KMS-11 (cell line): ENCODE results near the gene LPAR2.

Source experiments
- H2AFZ ChIP-seq: fragments of 200-600 bp; sonication (generic); 2 replicates; pipeline ENCODE4 v1.6.1; 2016; ENCODE audit warnings: antibody characterized with exemption, mixed run types, low read depth
- H3K27ac ChIP-seq: fragments of 200-600 bp; sonication (generic); 2 replicates; pipeline ENCODE4 v1.6.1; 2016; ENCODE audit warnings: mild to moderate bottlenecking, mixed run types
- H3K27me3 ChIP-seq: fragments of 200-600 bp; sonication (generic); 2 replicates; pipeline ENCODE4 v1.6.1; 2017; ENCODE audit warnings: mild to moderate bottlenecking, low read depth, mixed run types, moderate library complexity; ENCODE audit not compliant: insufficient read depth
- H3K36me3 ChIP-seq: fragments of 200-600 bp; sonication (generic); 2 replicates; pipeline ENCODE4 v1.6.1; 2017; ENCODE audit warnings: mild to moderate bottlenecking, mixed run types; ENCODE audit not compliant: insufficient read depth
- H3K4me1 ChIP-seq: fragments of 200-600 bp; sonication (generic); 2 replicates; pipeline ENCODE4 v1.6.1; 2016; ENCODE audit warnings: mild to moderate bottlenecking, low read depth, mixed run types; ENCODE audit not compliant: poor library complexity, severe bottlenecking
- H3K4me2 ChIP-seq: fragments of 200-600 bp; sonication (generic); 2 replicates; pipeline ENCODE4 v1.7.0; 2016; ENCODE audit warnings: mild to moderate bottlenecking, mixed run types
- H3K4me3 ChIP-seq: fragments of 200-600 bp; sonication (generic); IDR thresholded peaks from 2 replicates; pipeline ENCODE4 v1.6.1; 2017; ENCODE audit warnings: low read depth, low read length, mixed read lengths; ENCODE audit not compliant: insufficient read depth
- H3K79me2 ChIP-seq: fragments of 200-600 bp; sonication (generic); 2 replicates; pipeline ENCODE4 v1.6.1; 2016; ENCODE audit warnings: low read depth, mixed run types; ENCODE audit not compliant: insufficient read depth
- H3K9ac ChIP-seq: fragments of 200-600 bp; sonication (generic); 2 replicates; pipeline ENCODE4 v1.6.1; 2016; ENCODE audit warnings: mild to moderate bottlenecking, mixed run types
- H4K20me1 ChIP-seq: fragments of 200-600 bp; sonication (generic); 2 replicates; pipeline ENCODE4 v1.6.1; 2016; ENCODE audit warnings: mild to moderate bottlenecking, mixed run types; ENCODE audit not compliant: insufficient read depth
- CTCF ChIP-seq: fragments of 200-600 bp; sonication (generic); conservative IDR thresholded peaks from 2 replicates; pipeline ENCODE4 v1.6.1; 2017; ENCODE audit warnings: low read depth, mild to moderate bottlenecking, antibody characterized with exemption, low read length, moderate library complexity, mixed read lengths

The LPAR2 gene

GRCh38 chr19:19581391-19581790, 46.6 kb downstream of the LPAR2 start:
- Histone ChIP-seq H3K36me3 (no peaks in the 10 kb centered on the region), H2AFZ (no peak overlapping the region; the same call in 1 of the 2 replicates), H3K4me3 (no peak overlapping the region), H3K4me2 (no peak overlapping the region), H3K27ac (no peak overlapping the region), H3K79me2 (no peaks in the 10 kb centered on the region), H3K4me1 (no peaks in the 10 kb centered on the region), H3K27me3 (no peaks in the 10 kb centered on the region), H3K9ac (no peak overlapping the region), H4K20me1 (no peaks in the 10 kb centered on the region)
- TF ChIP-seq CTCF = no peak

GRCh38 chr19:19580418-19580817, 47.6 kb downstream of the LPAR2 start:
- no peak overlapping the region for H3K4me3 ChIP-seq

GRCh38 chr19:19579533-19580361, 48.3 kb downstream of the LPAR2 start:
- Histone ChIP-seq H3K79me2 (no peaks in the 10 kb centered on the region), H3K27ac (no peak overlapping the region), H3K4me1 (no peaks in the 10 kb centered on the region), H3K27me3 (no peaks in the 10 kb centered on the region), H3K4me2 (no peak overlapping the region), H2AFZ (no peak overlapping the region), H3K9ac (no peak overlapping the region), H3K4me3 (no peak overlapping the region), H4K20me1 (no peaks in the 10 kb centered on the region), H3K36me3 (no peaks in the 10 kb centered on the region)
- no peak for TF ChIP-seq CTCF

More at GRCh38 chr19:19580418-19580817, 47.6 kb downstream of the LPAR2 start:
- no peak overlapping the region for H3K9ac ChIP-seq
- no peaks in the 10 kb centered on the region for H4K20me1 ChIP-seq
- no peaks in the 10 kb centered on the region for H3K27me3 ChIP-seq
- no peak overlapping the region for H2AFZ ChIP-seq
- H3K27ac ChIP-seq = no peak overlapping the region
- H3K36me3 ChIP-seq = no peaks in the 10 kb centered on the region
- no peaks in the 10 kb centered on the region for H3K4me1 ChIP-seq
- TF ChIP-seq CTCF = no peak
- H3K79me2 ChIP-seq = no peaks in the 10 kb centered on the region
- no peak overlapping the region for H3K4me2 ChIP-seq

- Histone ChIP-seq H3K4me1 (no peaks in the 10 kb centered on the region), H2AFZ (no peak overlapping the region), H3K4me3 (no peak overlapping the region), H3K36me3 (no peaks in the 10 kb centered on the region), H4K20me1 (no peaks in the 10 kb centered on the region), H3K27me3 (no peaks in the 10 kb centered on the region), H3K9ac (no peak overlapping the region), H3K4me2 (no peak overlapping the region), H3K27ac (no peak overlapping the region), H3K79me2 (no peaks in the 10 kb centered on the region)
- no peak for TF ChIP-seq CTCF
Measured at GRCh38 chr19:19578252-19578651, 49.8 kb downstream of the LPAR2 start.
